GM21723 (cell line): Measurements from ENCODE around the gene CDK6.
A peak's percentile ranks its signal among the peaks of the same experiment; 100 is the strongest.
"Not testable (repeated sequence)": the region's sequence is repeated elsewhere in the genome, so short reads cannot be mapped to it uniquely, and the experiment has no call there.

Experiments
- ATAC-seq: cut with Tn5 transposase; IDR thresholded peaks from one replicate; pipeline ENCODE4 v1.9.1; 2021; ENCODE audit warnings: mild to moderate bottlenecking, moderate library complexity; ENCODE audit not compliant: unreplicated experiment

Gene CDK6

DNA sequence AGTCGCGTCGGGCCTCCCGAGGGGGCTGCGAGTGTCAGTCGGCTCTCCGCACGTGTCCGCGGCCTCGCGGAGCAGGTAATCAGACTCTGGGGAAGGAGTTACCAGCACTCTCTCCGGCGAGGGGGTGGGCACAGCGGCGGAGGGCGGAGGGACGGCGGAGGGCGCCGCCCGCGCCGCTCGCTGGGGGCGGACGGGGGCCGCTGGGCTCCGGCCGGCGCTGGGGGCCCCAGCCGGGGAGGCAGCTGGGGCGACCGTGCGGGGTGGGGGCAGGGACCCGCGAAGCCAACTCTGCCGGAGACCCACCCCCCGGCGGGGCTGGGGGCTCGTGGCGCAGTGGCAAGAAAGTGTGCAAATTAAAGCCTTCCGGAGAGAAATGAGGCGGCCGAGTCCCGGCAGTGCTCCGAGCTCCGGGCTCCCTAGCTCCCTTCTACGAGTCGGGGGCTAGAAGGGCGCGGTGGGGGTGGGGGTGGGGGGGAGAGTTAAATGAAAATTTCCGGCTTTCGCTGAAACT, at the start of gene CDK6:
Gene CDK6, minus strand, starts transcription at position 85 of the 511 bp plus-strand sequence. CDS start 3,250 bp downstream, outside the sequence.
- peak; percentile 38 for ATAC-seq

GRCh38 chr7:92886039-92886438, 49.7 kb upstream of the CDK6 start:
- ATAC-seq, result not testable (repeated sequence)

- ATAC-seq, result no peak
Measured at GRCh38 chr7:92884218-92884617, 47.8 kb upstream of the CDK6 start.

- no peak for ATAC-seq
Measured at GRCh38 chr7:92882760-92883159, 46.4 kb upstream of the CDK6 start.

GRCh38 chr7:92881091-92881485, 44.7 kb upstream of the CDK6 start:
- no peak for ATAC-seq

DNA sequence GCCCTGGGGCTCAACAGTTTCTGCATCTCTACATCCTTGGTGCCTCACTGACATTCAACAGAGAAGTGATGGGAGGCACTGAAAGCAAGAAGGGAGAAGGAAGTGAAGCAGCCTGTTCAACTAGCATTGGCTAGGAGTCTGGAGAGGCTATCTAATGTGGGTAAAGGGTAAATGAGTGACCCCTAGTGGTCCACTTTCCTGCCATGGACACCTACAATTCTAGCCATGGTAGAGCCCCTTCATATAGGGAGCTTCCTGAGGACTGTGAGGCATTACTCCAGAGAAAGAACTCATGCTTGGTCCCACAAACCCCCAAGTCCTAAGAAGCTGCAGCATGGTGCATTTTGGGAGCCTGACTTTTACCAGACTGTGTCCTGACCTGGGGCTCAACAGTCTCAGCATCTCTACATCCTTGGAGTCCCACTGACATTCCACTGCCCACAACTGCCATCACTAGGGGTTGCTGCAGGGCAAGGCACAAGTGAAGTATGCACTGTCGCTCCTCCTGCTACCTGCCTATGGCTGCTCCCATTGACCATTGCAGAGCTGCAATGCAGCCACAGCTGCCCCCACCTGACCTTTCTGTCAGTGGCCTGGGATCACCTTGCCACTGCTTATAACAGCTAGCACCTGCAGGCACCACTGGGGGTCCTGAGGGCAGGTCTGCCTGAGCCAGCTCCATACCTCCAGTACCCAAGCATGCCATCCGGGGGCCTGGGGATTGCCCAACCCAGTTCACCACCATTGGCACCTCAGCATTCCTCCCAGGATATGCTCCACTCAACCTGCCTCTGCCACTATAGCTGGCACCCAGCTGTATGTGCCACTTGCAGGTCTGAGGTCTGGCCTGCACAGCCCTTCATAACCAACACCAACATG, 44.1 kb upstream of the CDK6 start:
- no peak for ATAC-seq

GRCh38 chr7:92877367-92877766, 41.0 kb upstream of the CDK6 start:
- ATAC-seq, result no peak

GRCh38 chr7:92876836-92877235, 40.5 kb upstream of the CDK6 start:
- no peak for ATAC-seq

- no peak for ATAC-seq
Measured at GRCh38 chr7:92875719-92876118, 39.3 kb upstream of the CDK6 start.

GRCh38 chr7:92875173-92875572, 38.8 kb upstream of the CDK6 start:
- no peak for ATAC-seq

- no peak for ATAC-seq
Measured at GRCh38 chr7:92874567-92874966, 38.2 kb upstream of the CDK6 start.

- ATAC-seq, result no peak
Measured at GRCh38 chr7:92873776-92874175, 37.4 kb upstream of the CDK6 start.

DNA sequence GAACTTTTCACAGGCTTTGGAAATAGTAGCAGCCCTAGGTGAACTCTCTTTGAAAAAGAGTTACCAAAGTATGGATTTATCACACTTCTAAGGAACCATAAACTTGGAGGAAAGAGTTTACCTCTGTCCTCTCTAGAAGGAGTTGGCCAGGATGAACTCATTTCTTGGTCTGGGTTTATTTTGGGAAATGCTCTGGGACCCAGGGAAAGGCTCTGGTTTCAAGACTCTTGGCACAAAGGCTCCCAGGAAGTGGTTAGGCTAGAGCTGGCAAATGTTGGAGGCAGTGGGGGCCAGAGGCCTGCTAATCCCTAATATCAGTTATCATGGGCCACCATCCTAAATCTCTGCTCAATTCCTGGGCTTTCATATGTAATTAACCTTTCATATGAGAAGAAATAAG, 36.3 kb upstream of the CDK6 start:
- ATAC-seq, result no peak

GRCh38 chr7:92868683-92869293, 32.4 kb upstream of the CDK6 start:
- no peak for ATAC-seq

DNA sequence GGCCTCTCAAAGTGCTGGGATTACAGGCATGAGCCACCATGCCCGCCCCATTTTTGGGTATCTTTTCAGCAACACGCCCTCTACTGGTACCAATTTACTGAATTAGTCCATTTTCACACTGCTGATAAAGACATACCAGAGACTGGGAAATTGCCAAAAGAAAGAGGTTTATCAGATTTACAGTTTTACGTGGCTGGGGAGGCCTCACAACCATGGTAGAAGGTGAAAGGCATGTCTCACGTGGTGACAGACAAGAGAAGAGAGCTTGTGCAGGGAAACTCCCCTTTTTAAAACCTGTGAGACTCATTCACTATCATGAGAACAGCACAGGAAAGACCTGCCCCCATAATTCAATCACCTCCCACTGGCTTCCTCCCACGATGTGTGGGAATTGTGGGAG, 27.8 kb upstream of the CDK6 start:
- ATAC-seq, result not testable (repeated sequence)

- no peak for ATAC-seq
Measured at GRCh38 chr7:92856436-92856835, 20.1 kb upstream of the CDK6 start.

GRCh38 chr7:92854501-92855238, 18.3 kb upstream of the CDK6 start:
- ATAC-seq, result peak; percentile 74

DNA sequence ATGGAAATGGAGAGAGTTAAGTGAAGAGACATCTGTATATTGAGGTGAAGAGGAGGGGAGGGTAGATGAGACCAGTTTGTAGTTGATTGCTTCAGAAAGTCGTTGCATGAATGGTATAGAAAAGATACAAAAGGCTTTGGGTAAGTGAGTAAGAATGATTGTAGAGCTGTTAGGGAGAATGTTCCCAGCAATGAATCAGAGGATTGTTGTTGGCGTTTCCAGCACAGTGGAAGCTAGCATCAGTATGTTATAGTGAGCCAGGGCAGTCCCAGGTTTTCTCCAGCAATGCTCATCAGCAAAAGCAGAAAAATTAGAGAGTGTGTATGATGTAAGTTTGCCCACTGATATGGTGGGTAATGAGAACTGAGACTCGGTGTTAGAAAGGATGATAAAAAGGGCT, 15.4 kb upstream of the CDK6 start:
- no peak for ATAC-seq

GRCh38 chr7:92850516-92850915, 14.1 kb upstream of the CDK6 start:
- ATAC-seq, result no peak

DNA sequence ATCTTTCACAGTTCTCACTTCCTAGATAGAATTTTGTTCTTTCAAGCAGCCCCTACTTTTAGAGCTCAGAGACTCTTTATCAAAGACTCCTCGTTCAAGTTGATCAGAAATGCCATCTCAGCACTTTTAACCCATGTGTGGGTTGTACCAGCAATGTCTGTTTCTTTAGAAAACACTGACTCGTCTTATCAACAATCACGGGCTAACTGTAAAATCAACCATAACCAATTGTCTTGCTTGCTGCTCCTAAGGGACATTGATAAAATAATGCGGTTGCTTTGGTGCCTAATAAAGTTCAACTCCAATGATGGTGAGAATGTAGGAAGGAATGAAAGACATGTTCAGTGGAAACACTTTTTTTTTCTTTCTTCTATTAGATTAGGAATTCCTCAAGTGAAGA, 12.9 kb upstream of the CDK6 start:
- no peak for ATAC-seq

GRCh38 chr7:92848851-92849250, 12.5 kb upstream of the CDK6 start:
- no peak for ATAC-seq
